BJ (cell line): ENCODE measurements around the gene DHRS4L2. TPM values are rescaled to one million over a fixed set of nuclear protein-coding genes. Genes with fewer than 3 reads are reported as not detected.
"Not testable (repeated sequence)": the region's sequence is repeated elsewhere in the genome, so short reads cannot be mapped to it uniquely, and the experiment has no call there.

Experiments used
- CTCF ChIA-PET: fragments of 350-600 bp; formaldehyde crosslinking; extraction: SDS; loops from one replicate; lab custom pipeline; 2021; ENCODE audit warnings: antibody characterized with exemption, inconsistent platforms; lab: Yijun Ruan, JAX
- POLR2A ChIA-PET: fragments of 300-600 bp; sonication (Branson Sonifier 250); formaldehyde crosslinking; extraction: SDS; loops from one replicate; lab custom pipeline; 2021; ENCODE audit warnings: antibody characterized with exemption; lab: Charles Lee
- DNase-seq: peaks from one replicate; pipeline ENCODE4 v3.0.0-alpha.2; 2011; ENCODE audit warnings: low read depth
- H3K27me3 ChIP-seq: 2 replicates; pipeline ENCODE4 v1.6.0; 2011; ENCODE audit warnings: low read length; ENCODE audit not compliant: control insufficient read depth, insufficient read depth
- H3K36me3 ChIP-seq: 2 replicates; pipeline ENCODE4 v1.5.1; 2011; ENCODE audit warnings: low read length; ENCODE audit not compliant: control insufficient read depth, insufficient read depth
- H3K4me3 ChIP-seq: 2 replicates; pipeline ENCODE4 v1.5.1; 2011; ENCODE audit warnings: low read depth, mild to moderate bottlenecking, control low read depth, low read length
- CTCF ChIP-seq: IDR thresholded peaks from 2 replicates; pipeline ENCODE4 v1.5.1; 2011; ENCODE audit warnings: low read depth, mild to moderate bottlenecking, control low read depth, inconsistent platforms, low read length, moderate library complexity; ENCODE audit not compliant: insufficient read depth
- polyA plus RNA-seq: library from polyadenylated mRNA; depleted of rRNA; stranded (reverse); fragments of >200 nt; gene quantifications from 2 replicates; pipeline ENCODE4 v1.2.3, GENCODE V29; 2011

Gene DHRS4L2
- polyA plus RNA-seq, 1 experiment, result 15.0 TPM

GRCh38 chr14:23957913-23958569 is 30.7 kb upstream of the DHRS4L2 start:
- CTCF ChIA-PET, DNase-seq, H3K4me3 ChIP-seq, H3K27me3 ChIP-seq, POLR2A ChIA-PET, H3K36me3 ChIP-seq: not testable (repeated sequence)

- H3K4me3 ChIP-seq, POLR2A ChIA-PET, DNase-seq, H3K36me3 ChIP-seq, CTCF ChIA-PET, H3K27me3 ChIP-seq: not testable (repeated sequence)
Measured at GRCh38 chr14:23960899-23961298, 27.8 kb upstream of the DHRS4L2 start.

DNA sequence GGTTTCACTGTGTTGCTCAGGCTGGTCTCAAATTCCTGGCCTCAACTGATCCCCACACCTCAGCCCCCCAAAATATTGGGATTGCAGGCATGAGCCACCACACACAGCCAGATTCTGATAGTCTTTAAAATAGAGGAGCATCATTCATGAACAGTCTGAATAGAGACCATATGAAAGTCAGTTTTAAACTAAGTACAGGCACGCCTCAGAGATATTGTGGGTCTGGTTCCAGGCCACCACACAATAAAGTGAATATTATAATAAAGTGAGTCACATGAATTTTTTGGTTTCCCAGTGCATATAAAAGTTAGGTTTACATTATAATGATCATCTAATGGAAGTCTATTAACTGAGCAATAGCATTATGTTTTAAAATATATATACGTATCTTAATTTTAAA is 27.0 kb upstream of the DHRS4L2 start:
- DNase-seq, POLR2A ChIA-PET, H3K36me3 ChIP-seq, H3K27me3 ChIP-seq, H3K4me3 ChIP-seq, CTCF ChIA-PET: not testable (repeated sequence)

GRCh38 chr14:23969130-23969480 is 19.6 kb upstream of the DHRS4L2 start:
- DNase-seq, POLR2A ChIA-PET, H3K27me3 ChIP-seq, H3K36me3 ChIP-seq, CTCF ChIA-PET, H3K4me3 ChIP-seq: not testable (repeated sequence)

DNA sequence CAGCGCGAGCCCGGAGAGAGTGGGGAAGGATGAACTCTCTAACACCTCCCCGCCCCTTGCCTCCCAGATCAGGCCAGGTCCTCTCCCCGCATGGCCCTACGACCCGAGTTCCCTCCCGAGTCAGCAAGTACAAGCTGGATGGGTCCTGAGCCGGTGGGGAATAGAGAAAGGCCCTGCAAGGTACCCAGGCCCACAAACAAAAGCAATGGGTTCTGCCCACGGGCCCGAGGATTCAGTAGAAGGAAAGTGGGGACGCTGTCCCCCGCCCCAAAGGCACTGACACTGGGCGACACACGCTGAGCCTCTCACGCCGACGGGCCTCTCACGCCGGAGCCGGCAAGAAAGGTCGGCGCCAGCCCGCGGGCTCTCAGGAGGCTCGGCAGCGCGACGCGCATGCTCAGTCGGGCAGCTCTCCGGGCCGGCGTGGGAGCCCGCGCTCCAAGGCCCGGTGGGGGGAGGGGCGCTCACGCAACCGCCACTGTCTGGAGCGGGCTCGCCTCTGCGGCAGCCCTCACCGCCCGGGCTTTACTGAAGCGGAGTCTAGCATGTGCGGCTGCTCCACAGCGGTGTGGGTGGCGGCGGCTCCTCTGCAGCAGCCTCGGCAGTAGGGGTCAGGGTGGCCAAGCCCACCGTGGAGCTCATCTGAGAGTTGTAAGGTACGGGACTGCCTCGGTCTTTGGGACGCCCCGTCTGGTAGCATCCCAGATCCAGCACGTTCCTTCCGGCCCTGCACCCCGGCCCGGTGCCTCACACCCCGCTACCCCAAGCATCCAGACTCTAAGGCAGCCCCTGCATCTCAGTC is 19.0 kb upstream of the DHRS4L2 start:
- DNase-seq, CTCF ChIA-PET, H3K36me3 ChIP-seq, H3K4me3 ChIP-seq, POLR2A ChIA-PET, H3K27me3 ChIP-seq: not testable (repeated sequence)

- H3K4me3 ChIP-seq, H3K36me3 ChIP-seq, CTCF ChIA-PET, DNase-seq, POLR2A ChIA-PET, H3K27me3 ChIP-seq: not testable (repeated sequence)
Measured at GRCh38 chr14:23970283-23970659, 18.5 kb upstream of the DHRS4L2 start.

DNA sequence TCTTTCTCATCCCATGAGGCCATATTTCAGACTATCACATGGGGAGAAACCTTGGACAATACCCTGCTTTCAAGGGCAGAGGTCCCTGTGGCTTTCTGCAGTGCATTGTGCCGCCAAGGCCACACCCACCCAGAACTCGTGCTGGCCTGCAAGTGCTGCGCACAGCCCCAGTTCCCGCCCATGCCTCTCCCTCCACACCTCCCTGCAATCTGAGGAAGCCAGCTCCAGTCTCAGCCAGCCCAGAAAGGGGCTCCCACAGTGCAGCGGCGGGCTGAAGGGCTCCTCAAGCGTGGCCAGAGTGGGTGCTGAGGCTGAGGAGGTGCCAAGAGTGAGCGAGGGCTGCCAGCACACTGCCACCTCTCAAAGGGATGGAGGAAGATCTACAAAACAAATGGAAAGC is 15.6 kb upstream of the DHRS4L2 start:
- CTCF ChIA-PET, result interaction anchor here (2.1 kb wide), 1 partner anchor 117 kb away, joined by 6 read pairs; no protein-coding TSS in a partner anchor
- H3K36me3 ChIP-seq, DNase-seq, H3K4me3 ChIP-seq, H3K27me3 ChIP-seq, POLR2A ChIA-PET: not testable (repeated sequence)

DNA sequence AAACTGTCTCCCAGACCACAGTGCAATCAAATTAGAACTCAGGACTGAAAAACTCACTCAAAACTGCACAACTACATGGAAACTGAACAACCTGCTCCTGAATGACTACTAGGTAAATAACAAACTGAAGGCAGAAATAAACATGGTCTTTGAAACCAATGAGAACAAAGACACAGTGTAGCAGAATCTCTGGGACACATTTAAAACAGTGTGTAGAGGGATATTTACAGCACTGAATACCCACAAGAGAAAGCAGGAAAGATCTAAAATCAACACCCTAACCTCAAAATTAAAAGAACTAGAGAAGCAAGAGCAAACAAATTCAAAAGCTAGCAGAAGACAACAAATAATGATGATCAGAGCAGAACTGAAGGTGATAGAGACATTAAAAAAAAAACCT is 14.7 kb upstream of the DHRS4L2 start:
- POLR2A ChIA-PET, H3K4me3 ChIP-seq, DNase-seq, H3K27me3 ChIP-seq, H3K36me3 ChIP-seq: not testable (repeated sequence)
- CTCF ChIA-PET, result interaction anchor here (1.9 to 2.1 kb wide), 2 partner anchors 41 to 117 kb away, joined by 6 to 8 read pairs; no protein-coding TSS in a partner anchor

DNA sequence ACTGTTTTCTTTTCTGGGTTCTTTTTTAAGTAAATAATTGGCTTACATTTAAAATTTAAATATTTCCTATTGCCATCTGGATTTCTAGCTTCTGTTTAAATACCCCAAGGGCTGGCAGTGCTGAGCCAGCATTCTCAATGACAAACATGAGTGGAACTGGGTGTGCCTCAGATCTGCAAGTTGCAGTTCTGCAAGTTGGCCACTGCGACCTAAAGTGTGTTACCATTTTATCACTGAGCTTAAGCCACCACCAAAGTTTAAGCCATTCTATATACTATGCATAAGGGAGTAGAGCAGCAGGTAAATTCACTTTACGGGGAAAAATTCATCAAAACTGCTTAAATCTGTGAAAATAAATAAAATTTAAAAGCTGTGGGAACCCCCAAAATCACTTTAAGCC is 11.5 kb upstream of the DHRS4L2 start:
- CTCF ChIA-PET, result interaction anchor here (0.8 to 1.5 kb wide), 2 partner anchors 38 to 104 kb away, joined by 3 read pairs; no protein-coding TSS in a partner anchor
- TF ChIP-seq CTCF, result peak; percentile 28; the same call in 1 of the 2 replicates
- H3K4me3 ChIP-seq, POLR2A ChIA-PET, H3K36me3 ChIP-seq, DNase-seq, H3K27me3 ChIP-seq: not testable (repeated sequence)

- H3K36me3 ChIP-seq, POLR2A ChIA-PET, DNase-seq, H3K4me3 ChIP-seq, H3K27me3 ChIP-seq: not testable (repeated sequence)
- CTCF ChIA-PET, result interaction anchor here (0.8 kb wide), 1 partner anchor 76 kb away, joined by 5 read pairs; no protein-coding TSS in a partner anchor
Measured at GRCh38 chr14:23981951-23982813, 6.5 kb upstream of the DHRS4L2 start.
